Psoas muscle (tissue), 8 donors: ENCODE data around the gene ZNF621. TPM values are rescaled to one million over a fixed set of nuclear protein-coding genes. Genes with fewer than 3 reads are reported as not detected.

Experiments
- ATAC-seq, 4 donors: fragments of 200-7000 bp; cut with Tn5 transposase; one replicate each; pipeline ENCODE4 v1.9.1; 2020; ENCODE audit warnings: moderate library complexity in 3 of 4, mild to moderate bottlenecking in 2 of 4
- DNase-seq, 2 donors: peaks; one replicate each; pipeline ENCODE4 v3.0.0-alpha.2; 2020
- H3K27ac ChIP-seq: fragments of 200-600 bp; one replicate; pipeline ENCODE4 v1.8.0; 2022
- H3K27me3 ChIP-seq, 3 donors: fragments of 200-600 bp in 1 of 3; one replicate each; pipeline versions ENCODE4 v1.6.1 to v1.8.0; 2013 to 2022; ENCODE audit warnings: low read length in 2 of 3, mild to moderate bottlenecking in 2 of 3, moderate library complexity in 1 of 3; ENCODE audit not compliant: insufficient read depth in 3 of 3
- H3K36me3 ChIP-seq, 2 donors: fragments of 200-600 bp in 1 of 2; one replicate each; pipeline versions ENCODE4 v1.6.1 to v1.8.0; 2013 to 2022; ENCODE audit warnings: low read depth in 1 of 2, mild to moderate bottlenecking in 1 of 2, moderate library complexity in 1 of 2; ENCODE audit not compliant: insufficient read depth in 1 of 2
- H3K4me1 ChIP-seq: fragments of 200-600 bp; one replicate; pipeline ENCODE4 v1.8.0; 2022
- H3K4me3 ChIP-seq: fragments of 200-600 bp; one replicate; pipeline ENCODE4 v1.8.0; 2022; ENCODE audit warnings: mild to moderate bottlenecking
- H3K9me3 ChIP-seq: fragments of 200-600 bp; one replicate; pipeline ENCODE4 v1.8.0; 2022
- CTCF ChIP-seq: fragments of 200-600 bp; IDR thresholded peaks from one replicate; pipeline ENCODE4 v1.8.0; 2022; ENCODE audit warnings: antibody characterized with exemption
- WGBS, 3 donors: extraction: QIAGEN DNeasy Blood & Tissue Kit; methylation state at CpG; one replicate each; pipeline versions ENCODE4 v1.1.6 to v1.1.7; 2013; 5-methylcytosine and 5-hydroxymethylcytosine counted together
- intact Hi-C, 2 donors: fragments of 100-400 bp; cut with DNase I; formaldehyde crosslinking; loops; one replicate each; pipeline versions ENCODE4 v1.11.0 to v1.14.2; 2022
- polyA plus RNA-seq, 3 donors: library from polyadenylated mRNA; stranded (reverse); fragments of 200-250 nt; gene quantifications; one replicate each; pipeline ENCODE4 v1.2.3, GENCODE V29; 2013
- total RNA-seq, 4 donors: library from RNA; stranded (reverse); fragmentation: NEBNext Ultra II Directional in 2 of 4; extraction: Animal tissue kit (Norgen Biotek cat#: 25700) in 2 of 4; gene quantifications; one replicate each; pipeline versions ENCODE4 v1.2.1 to v1.2.4, GENCODE V29; 2021 to 2023
- donor health status: healthy with polysubstance abuse.
- donor health status: DM: no; HTN: no; CAD: no; lungs with moderate emphysema.
- donor health status: Bipolar disorder and iron deficiency.
- donor health status: healthy.
- donor health status: DM: yes; HTN: yes; CAD: no.
- donor health status: DM: no; HTN: no; CAD: no.
- donor health status: DM: no; HTN: no; CAD: no.
- donor health status: DM: yes; HTN: yes; CAD: no.

The ZNF621 gene
- total and polyA plus RNA-seq, 7 donors = 5.4 to 9.9 (median 9.1) TPM

DNA sequence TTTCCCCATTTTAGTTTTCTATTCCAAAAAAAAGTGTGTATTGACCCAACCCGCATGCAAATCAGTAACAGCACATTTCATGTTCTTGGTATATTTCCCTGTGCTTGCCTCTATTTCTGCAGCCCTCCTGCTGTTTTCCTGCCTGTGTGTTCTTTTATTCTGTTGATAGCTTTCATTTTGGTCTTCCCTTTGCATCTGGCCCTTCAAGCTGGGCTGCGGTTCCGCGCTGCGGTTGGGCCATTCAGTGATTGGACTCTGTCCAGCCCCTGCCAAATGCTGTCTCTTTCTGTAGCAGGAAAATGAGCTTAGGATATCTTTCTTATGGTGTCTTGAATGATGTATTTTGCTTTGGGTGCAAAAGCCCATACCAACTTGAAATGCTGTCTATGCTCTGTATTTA is 49.9 kb downstream of the ZNF621 start:
- Histone ChIP-seq H3K4me3 (no peak overlapping the region), H3K4me1 (no peaks in the 10 kb centered on the region), H3K9me3 (no peaks in the 10 kb centered on the region), H3K27ac (no peak overlapping the region), H3K36me3 (no peaks in the 10 kb centered on the region), H3K27me3 (no peaks in the 10 kb centered on the region)
- ATAC-seq (no peak), DNase-seq (no peak)
- 53 to 62% (median 59%) methylated on average over 5 of the region's 5 CpGs for WGBS, 3 donors
- intact Hi-C loops = no loop called here
- TF ChIP-seq CTCF = no peak

DNA sequence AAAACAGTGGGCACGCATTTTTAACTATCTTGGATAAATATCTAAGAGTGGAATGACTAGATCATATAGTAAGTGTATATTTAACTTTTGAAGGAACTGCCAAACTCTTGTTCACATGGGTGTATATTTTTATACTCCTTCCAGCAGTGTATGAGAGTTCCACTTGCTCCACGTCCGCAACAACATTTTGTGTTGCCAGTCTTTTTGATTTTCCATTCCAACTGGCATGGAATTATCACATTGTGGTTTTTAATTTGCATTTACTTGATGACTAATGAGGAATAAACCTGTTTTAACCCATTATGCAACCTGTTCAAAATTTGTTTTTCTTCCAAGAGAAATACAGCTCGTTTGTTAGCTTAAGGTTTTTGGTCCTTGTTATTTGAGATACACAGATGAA is 51.6 kb downstream of the ZNF621 start:
- TF ChIP-seq CTCF = no peak
- no peak for ATAC-seq
- no peak for DNase-seq
- no peak overlapping the region for H3K4me3 ChIP-seq
- no peak overlapping the region for H3K27ac ChIP-seq
- intact Hi-C loops = no loop called here
- H3K4me1 ChIP-seq = no peaks in the 10 kb centered on the region
- WGBS, 3 donors = 72 to 80% (median 79%) methylated on average over 4 of the region's 4 CpGs
- H3K36me3 ChIP-seq = no peaks in the 10 kb centered on the region
- H3K9me3 ChIP-seq = no peaks in the 10 kb centered on the region
- H3K27me3 ChIP-seq = no peaks in the 10 kb centered on the region

DNA sequence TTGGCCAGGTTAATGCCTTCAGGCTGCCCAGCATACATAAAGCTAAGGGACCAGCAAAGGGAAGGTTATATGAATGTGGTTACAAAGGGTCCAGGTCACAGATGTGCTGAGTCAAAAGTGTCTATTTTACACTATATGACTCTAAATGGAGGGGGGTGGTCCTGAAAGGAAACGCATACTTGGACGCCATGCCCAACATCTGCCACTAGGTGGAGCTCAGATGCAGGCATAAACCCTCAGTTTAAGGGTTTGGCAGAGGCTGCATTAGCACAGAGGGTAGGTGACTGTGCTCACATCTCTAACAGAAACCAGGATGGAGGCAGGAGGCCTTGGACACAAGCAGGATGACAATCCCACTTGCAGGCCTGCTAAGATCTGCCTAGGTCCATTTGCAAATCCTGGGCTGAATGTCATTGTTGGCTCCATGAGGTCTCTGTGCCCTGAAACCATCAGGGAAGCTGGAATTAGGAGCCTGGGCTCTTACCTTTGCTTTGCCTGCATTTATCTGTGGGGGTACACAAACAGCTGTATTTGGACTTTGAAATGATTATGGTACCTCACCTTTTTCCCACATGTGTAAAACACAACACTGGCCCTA is 55.8 kb downstream of the ZNF621 start:
- intact Hi-C loops = loop anchor here (2.0 to 10.0 kb wide), 8 partner anchors 194 to 1514 kb away; partner anchors contain the start of gene TRAK1 (in 1 of the 2)
- TF ChIP-seq CTCF = peak; percentile 92
- ATAC-seq (peak; percentile 60 to 78 (median 68)), DNase-seq (peak; percentile 56 to 60)
- no peaks in the 10 kb centered on the region for H3K4me1 ChIP-seq
- WGBS, 3 donors = 0 to 2% (median 1%) methylated on average over 2 of the region's 2 CpGs
- H3K9me3 ChIP-seq = no peaks in the 10 kb centered on the region
- no peaks in the 10 kb centered on the region for H3K27me3 ChIP-seq
- H3K27ac ChIP-seq = no peak overlapping the region
- no peaks in the 10 kb centered on the region for H3K36me3 ChIP-seq
- no peak overlapping the region for H3K4me3 ChIP-seq

DNA sequence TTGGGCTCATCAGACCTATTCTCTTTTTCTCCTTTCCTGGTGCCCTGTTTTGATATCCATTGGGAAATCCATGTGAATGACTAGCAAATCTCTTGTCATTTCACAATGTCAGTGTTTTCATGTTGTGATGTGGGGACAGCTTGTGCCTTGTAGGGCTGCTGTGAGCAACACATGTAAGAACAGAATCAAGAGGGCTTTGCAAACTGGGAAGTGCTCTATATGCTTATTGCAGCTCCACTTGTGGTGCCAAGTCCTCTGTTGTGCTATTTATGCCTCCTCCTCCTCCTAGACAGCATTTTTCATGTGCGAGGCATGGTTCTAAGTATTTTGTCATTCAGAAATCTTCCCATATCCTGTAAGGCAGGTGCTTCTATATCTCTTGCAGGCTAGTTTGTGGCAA is 56.4 kb downstream of the ZNF621 start:
- no peaks in the 10 kb centered on the region for H3K36me3 ChIP-seq
- H3K9me3 ChIP-seq = no peaks in the 10 kb centered on the region
- DNase-seq (no peak), ATAC-seq (no peak)
- no peaks in the 10 kb centered on the region for H3K27me3 ChIP-seq
- no peaks in the 10 kb centered on the region for H3K4me1 ChIP-seq
- TF ChIP-seq CTCF = no peak
- intact Hi-C loops = loop anchor here (2.0 to 10.0 kb wide), 8 partner anchors 194 to 1514 kb away; partner anchors contain the start of gene TRAK1 (in 1 of the 2)
- no peak overlapping the region for H3K27ac ChIP-seq
- H3K4me3 ChIP-seq = no peak overlapping the region
- WGBS, 3 donors = 98 to 100% (median 100%) methylated on average over 1 of the region's 1 CpG
